OCI-M2 (cell line): Measurements from ENCODE around the gene GLRA3.
"Not testable (repeated sequence)": the region's sequence is repeated elsewhere in the genome, so short reads cannot be mapped to it uniquely, and the experiment has no call there.

ENCODE experiments used
- DNase-seq: peaks from one replicate; lab custom pipeline; 2025; ENCODE audit not compliant: unreplicated experiment; lab: John Stamatoyannopoulos, UW

Gene GLRA3

GRCh38 chr4:174663216-174663615 is 165.8 kb downstream of the GLRA3 start:
- DNase-seq, result no peak

GRCh38 chr4:174658246-174658645 is 170.8 kb downstream of the GLRA3 start:
- no peak for DNase-seq

GRCh38 chr4:174657472-174657871 is 171.6 kb downstream of the GLRA3 start:
- peak; percentile 45 for DNase-seq

- peak; percentile 31 for DNase-seq
Measured at GRCh38 chr4:174654634-174655033, 174.4 kb downstream of the GLRA3 start.

- no peak for DNase-seq
Measured at GRCh38 chr4:174650711-174651355, 178.2 kb downstream of the GLRA3 start.

GRCh38 chr4:174648812-174649211 is 180.2 kb downstream of the GLRA3 start:
- DNase-seq, result no peak

GRCh38 chr4:174646326-174646725 is 182.7 kb downstream of the GLRA3 start:
- no peak for DNase-seq

- no peak for DNase-seq
Measured at GRCh38 chr4:174640146-174640545, 188.9 kb downstream of the GLRA3 start.

GRCh38 chr4:174635732-174636131 is 193.3 kb downstream of the GLRA3 start:
- no peak for DNase-seq

GRCh38 chr4:174633399-174633798 is 195.6 kb downstream of the GLRA3 start:
- DNase-seq, result no peak

GRCh38 chr4:174631901-174632758 is 196.9 kb downstream of the GLRA3 start:
- no peak for DNase-seq

GRCh38 chr4:174629907-174630450 is 199.1 kb downstream of the GLRA3 start:
- not testable (repeated sequence) for DNase-seq

- no peak for DNase-seq
Measured at GRCh38 chr4:174629265-174629664, 199.8 kb downstream of the GLRA3 start.

GRCh38 chr4:174628191-174628590 is 200.9 kb downstream of the GLRA3 start:
- no peak for DNase-seq

- DNase-seq, result no peak
Measured at GRCh38 chr4:174627473-174627872, 201.6 kb downstream of the GLRA3 start.

GRCh38 chr4:174626342-174627008 is 202.6 kb downstream of the GLRA3 start:
- no peak for DNase-seq

GRCh38 chr4:174616661-174617060 is 212.4 kb downstream of the GLRA3 start:
- DNase-seq, result no peak

- DNase-seq, result no peak
Measured at GRCh38 chr4:174613979-174614378, 215.1 kb downstream of the GLRA3 start.

GRCh38 chr4:174611792-174612191 is 217.3 kb downstream of the GLRA3 start:
- no peak for DNase-seq

GRCh38 chr4:174607792-174608191 is 221.3 kb downstream of the GLRA3 start:
- no peak for DNase-seq

GRCh38 chr4:174604198-174604597 is 224.8 kb downstream of the GLRA3 start:
- DNase-seq, result no peak

GRCh38 chr4:174600391-174600790 is 228.7 kb downstream of the GLRA3 start:
- DNase-seq, result no peak
